ENCODE data around the gene C1orf232.
A peak's percentile ranks its signal among the peaks of the same experiment; 100 is the strongest.

Gene C1orf232

GRCh38 chr1:26177182-26177684 lies 8.5 kb upstream of the C1orf232 start, which contains the start of gene CNKSR1:
Gene CNKSR1 (plus strand): TSS chr1:26177491. CDS start chr1:26177548, 57 bp downstream.
- peak; percentile 84 for DNase-seq

- no peak for DNase-seq
These were observed 6.6 kb upstream of the C1orf232 start for GRCh38 chr1:26175346-26175745.

GRCh38 chr1:26171084-26172072 lies 2.6 kb upstream of the C1orf232 start, which contains the start of gene ZNF593OS:
Gene ZNF593OS (minus strand): TSS chr1:26171832. CDS start chr1:26171661, 171 bp downstream.
- DNase-seq, result no peak

- no peak for DNase-seq
These were observed 1.7 kb upstream of the C1orf232 start for GRCh38 chr1:26170472-26170821.

- DNase-seq, result peak; percentile 87
These were observed 1.1 kb upstream of the C1orf232 start, which contains the start of gene ZNF593 for GRCh38 chr1:26169669-26170471. Gene ZNF593 (plus strand): TSS chr1:26169908. CDS start chr1:26169984, 76 bp downstream.

GRCh38 chr1:26169198-26169554 lies 413 bp upstream of the C1orf232 start:
- no peak for DNase-seq

- no peak for DNase-seq
These were observed 2.0 kb downstream of the C1orf232 start for GRCh38 chr1:26166719-26167281.

- DNase-seq, result no peak
These were observed 3.6 kb downstream of the C1orf232 start for GRCh38 chr1:26164861-26165842.

GRCh38 chr1:26164036-26164860 lies 4.5 kb downstream of the C1orf232 start:
- no peak for DNase-seq

GRCh38 chr1:26163684-26164035 lies 5.1 kb downstream of the C1orf232 start:
- no peak for DNase-seq

GRCh38 chr1:26162220-26162709 lies 6.5 kb downstream of the C1orf232 start:
- DNase-seq, result no peak

GRCh38 chr1:26161415-26162219 lies 7.1 kb downstream of the C1orf232 start:
- DNase-seq, result peak; percentile 41

GRCh38 chr1:26160527-26161414 lies 8.0 kb downstream of the C1orf232 start:
- no peak for DNase-seq

- DNase-seq, result no peak
These were observed 9.1 kb downstream of the C1orf232 start for GRCh38 chr1:26159743-26160039.

- DNase-seq, result no peak
These were observed 9.6 kb downstream of the C1orf232 start, which contains the start of gene FAM110D for GRCh38 chr1:26158908-26159742. Gene FAM110D (plus strand): TSS chr1:26159079. CDS start chr1:26161292, 2,213 bp downstream.

GRCh38 chr1:26158271-26158907 lies 10.4 kb downstream of the C1orf232 start:
- DNase-seq, result no peak
